Caco-2 (cell line): ENCODE measurements around the gene RRBP1. TPM values are rescaled to one million over a fixed set of nuclear protein-coding genes. Genes with fewer than 3 reads are reported as not detected.

Experiments
- BruUV-seq: library from RNA; stranded (reverse); fragments of 400-500 nt; replicated peaks from 2 replicates; lab custom pipeline; 2021; lab: Mats Ljungman, UMichigan
- CTCF ChIA-PET: fragments of 300-600 bp; sonication (Branson Sonifier 250); formaldehyde crosslinking; loops from one replicate; lab custom pipeline; 2022; ENCODE audit warnings: antibody characterized with exemption; lab: Charles Lee
- POLR2A ChIA-PET: fragments of 300-600 bp; sonication (Branson Sonifier 250); formaldehyde crosslinking; loops from one replicate; lab custom pipeline; 2022; ENCODE audit warnings: antibody characterized with exemption; lab: Charles Lee
- DNase-seq, 2 experiments: peaks; one replicate each; pipeline versions ENCODE4 v3.0.0 to v3.0.0-alpha.2; 2020 to 2022
- H3K27me3 ChIP-seq: replicated peaks from 2 replicates; pipeline ENCODE4 v1.6.0; 2011; ENCODE audit warnings: low read length; ENCODE audit not compliant: control insufficient read depth, insufficient read depth
- H3K36me3 ChIP-seq: 2 replicates; pipeline ENCODE4 v1.5.1; 2011; ENCODE audit warnings: low read length; ENCODE audit not compliant: control insufficient read depth, insufficient read depth
- H3K4me1 ChIP-seq: fragments of 250-450 bp; sonication (Bioruptor Pico); 2 replicates; pipeline ENCODE4 v1.5.1; 2020; ENCODE audit warnings: mild to moderate bottlenecking
- H3K4me3 ChIP-seq: 2 replicates; pipeline ENCODE4 v1.5.1; 2011; ENCODE audit warnings: low read depth, mild to moderate bottlenecking, control low read depth, low read length
- H3K9me3 ChIP-seq: fragments of 250-450 bp; sonication (Bioruptor Pico); 2 replicates; pipeline ENCODE4 v1.5.1; 2020; ENCODE audit warnings: mild to moderate bottlenecking, moderate library complexity
- H3K27ac Mint-ChIP-seq: one replicate; pipeline ENCODE4 v1.8.0; 2022; ENCODE audit warnings: mixed read lengths; ENCODE audit not compliant: unreplicated experiment
- H3K27me3 Mint-ChIP-seq: one replicate; pipeline ENCODE4 v1.8.0; 2022; ENCODE audit warnings: mixed read lengths; ENCODE audit not compliant: insufficient read depth, unreplicated experiment
- H3K36me3 Mint-ChIP-seq: one replicate; pipeline ENCODE4 v1.8.0; 2022; ENCODE audit warnings: mild to moderate bottlenecking, mixed read lengths; ENCODE audit not compliant: insufficient read depth, unreplicated experiment
- H3K4me1 Mint-ChIP-seq: one replicate; pipeline ENCODE4 v1.8.0; 2022; ENCODE audit warnings: low read depth, mixed read lengths; ENCODE audit not compliant: unreplicated experiment
- H3K4me3 Mint-ChIP-seq: one replicate; pipeline ENCODE4 v1.8.0; 2022; ENCODE audit warnings: mild to moderate bottlenecking, moderate library complexity, mixed read lengths; ENCODE audit not compliant: unreplicated experiment
- H3K9me3 Mint-ChIP-seq: one replicate; pipeline ENCODE4 v1.8.0; 2022; ENCODE audit warnings: mixed read lengths; ENCODE audit not compliant: unreplicated experiment
- CTCF ChIP-seq, 2 experiments: fragments of 200-600 bp in 1 of 2; IDR thresholded peaks; 1 replicate in 1 of 2; 2 replicates in 1 of 2; pipeline versions ENCODE4 v1.5.1 to v1.8.0; 2011 to 2022; ENCODE audit warnings: antibody characterized with exemption in 1 of 2, control low read depth in 1 of 2, inconsistent platforms in 1 of 2, low read depth in 1 of 2, low read length in 1 of 2, mild to moderate bottlenecking in 1 of 2, moderate library complexity in 1 of 2; ENCODE audit not compliant: insufficient read depth in 1 of 2, severe bottlenecking in 1 of 2, unreplicated experiment in 1 of 2
- intact Hi-C: fragments of 100-400 bp; cut with micrococcal nuclease; formaldehyde crosslinking; loops from one replicate; pipeline ENCODE4 v1.10.0; 2022; ENCODE audit not compliant: unreplicated experiment
- total RNA-seq: library from RNA; stranded (reverse); gene quantifications from 2 replicates; pipeline ENCODE4 v1.2.3, GENCODE V29; 2022

RRBP1 gene
- total RNA-seq, 1 experiment from 2014 or later: 758 TPM

- intact Hi-C loops: no loop called here
- DNase-seq: no peak
- POLR2A ChIA-PET: interaction anchor here (0.8 to 1.6 kb wide), 2 partner anchors 15 to 39 kb away, joined by 3 to 6 read pairs; no protein-coding TSS in a partner anchor
Observed at GRCh38 chr20:17572034-17572638, 109.9 kb downstream of the RRBP1 start.

GRCh38 chr20:17571153-17571527 is 110.9 kb downstream of the RRBP1 start:
- Histone ChIP-seq H3K36me3 (no peaks in the 10 kb centered on the region; the same call in 1 of the 2 replicates), H3K9me3 (no peaks in the 10 kb centered on the region), H3K4me1 (peaks cover 23% of the 10 kb centered on the region), H3K27me3 (no peaks in the 10 kb centered on the region), H3K4me3 (peak overlapping the region; percentile 98)
- ChIA-PET POLR2A (interaction anchor here (0.5 to 2.2 kb wide), 5 partner anchors 9 to 896 kb away, joined by 3 to 30 read pairs (median 10); partner anchors contain the start of genes DZANK1 and RRBP1), CTCF (interaction anchor here (0.9 kb wide), 1 partner anchor 34 kb away, joined by 3 read pairs; no protein-coding TSS in a partner anchor)
- no TSS peak for BruUV-seq
- DNase-seq: no peak
- Mint-ChIP-seq H3K4me1 (peaks cover 32% of the 10 kb centered on the region), H3K27ac (peak overlapping the region; percentile 87), H3K4me3 (peak overlapping the region; percentile 73), H3K36me3 (peaks cover 44% of the 10 kb centered on the region), H3K9me3 (no peaks in the 10 kb centered on the region), H3K27me3 (no peaks in the 10 kb centered on the region)
- TF ChIP-seq CTCF (IDR thresholded peaks at IDR 0.05; ENCODE audit: insufficient read depth in 1 of 2, low read depth in 1 of 2, low read length in 1 of 2, severe bottlenecking in 1 of 2, unreplicated experiment in 1 of 2): no peak
- intact Hi-C loops: no loop called here

More at GRCh38 chr20:17572034-17572638, 109.9 kb downstream of the RRBP1 start:
- CTCF ChIA-PET: interaction anchor here (0.6 kb wide), 1 partner anchor 9 kb away, joined by 3 read pairs; no protein-coding TSS in a partner anchor
- no peak for TF ChIP-seq CTCF (IDR thresholded peaks at IDR 0.05; ENCODE audit: insufficient read depth in 1 of 2, low read depth in 1 of 2, low read length in 1 of 2, severe bottlenecking in 1 of 2, unreplicated experiment in 1 of 2)
- H3K4me1 Mint-ChIP-seq: peaks cover 32% of the 10 kb centered on the region
- no TSS peak for BruUV-seq
- no peaks in the 10 kb centered on the region for H3K27me3 Mint-ChIP-seq
- Histone ChIP-seq H3K27me3 (no peaks in the 10 kb centered on the region), H3K4me3 (no peak overlapping the region), H3K4me1 (peaks cover 26% of the 10 kb centered on the region), H3K9me3 (no peaks in the 10 kb centered on the region), H3K36me3 (no peaks in the 10 kb centered on the region; the same call in 1 of the 2 replicates)
- no peaks in the 10 kb centered on the region for H3K9me3 Mint-ChIP-seq
- H3K4me3 Mint-ChIP-seq: peak overlapping the region; percentile 73
- H3K27ac Mint-ChIP-seq: peak overlapping the region; percentile 2
- peaks cover 44% of the 10 kb centered on the region for H3K36me3 Mint-ChIP-seq

GRCh38 chr20:17570347-17571152 is 111.5 kb downstream of the RRBP1 start:
- Histone ChIP-seq H3K9me3 (no peaks in the 10 kb centered on the region), H3K36me3 (no peaks in the 10 kb centered on the region; the same call in 1 of the 2 replicates), H3K27me3 (no peaks in the 10 kb centered on the region), H3K4me1 (peaks cover 23% of the 10 kb centered on the region), H3K4me3 (peak overlapping the region; percentile 98)
- H3K36me3 Mint-ChIP-seq: peaks cover 43% of the 10 kb centered on the region
- TF ChIP-seq CTCF (IDR thresholded peaks at IDR 0.05; ENCODE audit: insufficient read depth in 1 of 2, low read depth in 1 of 2, low read length in 1 of 2, severe bottlenecking in 1 of 2, unreplicated experiment in 1 of 2): no peak
- peak overlapping the region; percentile 87 for H3K27ac Mint-ChIP-seq
- POLR2A ChIA-PET: interaction anchor here (0.5 to 2.2 kb wide), 25 partner anchors 10 to 896 kb away, joined by 3 to 30 read pairs (median 5); partner anchors contain the start of genes BFSP1, DZANK1 and RRBP1
- H3K9me3 Mint-ChIP-seq: no peaks in the 10 kb centered on the region
- DNase-seq: peak; percentile 62 to 72
- intact Hi-C loops: no loop called here
- no peaks in the 10 kb centered on the region for H3K27me3 Mint-ChIP-seq
- CTCF ChIA-PET: interaction anchor here (0.5 to 1.5 kb wide), 17 partner anchors 16 to 567 kb away, joined by 3 to 13 read pairs (median 4); partner anchors contain the start of genes KAT14 and PET117
- H3K4me1 Mint-ChIP-seq: peaks cover 32% of the 10 kb centered on the region
- BruUV-seq: TSS peak; percentile 28
- peak overlapping the region; percentile 73 for H3K4me3 Mint-ChIP-seq
